HS-5 (cell line): ENCODE results near the gene BMP2K.
A peak's percentile ranks its signal among the peaks of the same experiment; 100 is the strongest.

ENCODE experiments used
- DNase-seq: peaks from one replicate; pipeline ENCODE4 v3.0.0-alpha.2; 2012; ENCODE audit warnings: low read depth

BMP2K gene

GRCh38 chr4:78764498-78764961, 11.6 kb upstream of the BMP2K start:
- DNase-seq = peak; percentile 49

- DNase-seq = no peak
These were observed 10.6 kb upstream of the BMP2K start for GRCh38 chr4:78765432-78766006.

GRCh38 chr4:78766026-78766425, 10.1 kb upstream of the BMP2K start:
- no peak for DNase-seq

GRCh38 chr4:78766650-78767049, 9.5 kb upstream of the BMP2K start:
- no peak for DNase-seq

GRCh38 chr4:78767350-78767749, 8.8 kb upstream of the BMP2K start:
- DNase-seq = no peak

- no peak for DNase-seq
These were observed 7.5 kb upstream of the BMP2K start for GRCh38 chr4:78768452-78769180.

- no peak for DNase-seq
These were observed 6.0 kb upstream of the BMP2K start for GRCh38 chr4:78770091-78770642.

GRCh38 chr4:78772526-78773091, 3.5 kb upstream of the BMP2K start:
- DNase-seq = no peak

- no peak for DNase-seq
These were observed 1.7 kb upstream of the BMP2K start for GRCh38 chr4:78774417-78774816.

- peak; percentile 36 for DNase-seq
These were observed 659 bp upstream of the BMP2K start for GRCh38 chr4:78775303-78776078.

- peak; percentile 62 for DNase-seq
These were observed 802 bp downstream of the BMP2K start for GRCh38 chr4:78776729-78777575.

GRCh38 chr4:78777576-78777940, 1.4 kb downstream of the BMP2K start:
- no peak for DNase-seq

GRCh38 chr4:78778530-78778929, 2.4 kb downstream of the BMP2K start:
- no peak for DNase-seq

GRCh38 chr4:78779280-78779679, 3.1 kb downstream of the BMP2K start:
- no peak for DNase-seq

- no peak for DNase-seq
These were observed 3.9 kb downstream of the BMP2K start for GRCh38 chr4:78780093-78780492.

- no peak for DNase-seq
These were observed 5.0 kb downstream of the BMP2K start for GRCh38 chr4:78781139-78781538.

GRCh38 chr4:78781924-78782323, 5.8 kb downstream of the BMP2K start:
- no peak for DNase-seq

- DNase-seq = peak; percentile 76
These were observed 8.2 kb downstream of the BMP2K start for GRCh38 chr4:78784236-78784865.

- DNase-seq = no peak
These were observed 11.3 kb downstream of the BMP2K start for GRCh38 chr4:78787392-78788006.
